ENCODE results near the gene NAT14.
"Not testable (repeated sequence)": the region's sequence is repeated elsewhere in the genome, so short reads cannot be mapped to it uniquely, and the experiment has no call there.

NAT14 gene, protein sequence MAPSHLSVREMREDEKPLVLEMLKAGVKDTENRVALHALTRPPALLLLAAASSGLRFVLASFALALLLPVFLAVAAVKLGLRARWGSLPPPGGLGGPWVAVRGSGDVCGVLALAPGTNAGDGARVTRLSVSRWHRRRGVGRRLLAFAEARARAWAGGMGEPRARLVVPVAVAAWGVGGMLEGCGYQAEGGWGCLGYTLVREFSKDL

DNA sequence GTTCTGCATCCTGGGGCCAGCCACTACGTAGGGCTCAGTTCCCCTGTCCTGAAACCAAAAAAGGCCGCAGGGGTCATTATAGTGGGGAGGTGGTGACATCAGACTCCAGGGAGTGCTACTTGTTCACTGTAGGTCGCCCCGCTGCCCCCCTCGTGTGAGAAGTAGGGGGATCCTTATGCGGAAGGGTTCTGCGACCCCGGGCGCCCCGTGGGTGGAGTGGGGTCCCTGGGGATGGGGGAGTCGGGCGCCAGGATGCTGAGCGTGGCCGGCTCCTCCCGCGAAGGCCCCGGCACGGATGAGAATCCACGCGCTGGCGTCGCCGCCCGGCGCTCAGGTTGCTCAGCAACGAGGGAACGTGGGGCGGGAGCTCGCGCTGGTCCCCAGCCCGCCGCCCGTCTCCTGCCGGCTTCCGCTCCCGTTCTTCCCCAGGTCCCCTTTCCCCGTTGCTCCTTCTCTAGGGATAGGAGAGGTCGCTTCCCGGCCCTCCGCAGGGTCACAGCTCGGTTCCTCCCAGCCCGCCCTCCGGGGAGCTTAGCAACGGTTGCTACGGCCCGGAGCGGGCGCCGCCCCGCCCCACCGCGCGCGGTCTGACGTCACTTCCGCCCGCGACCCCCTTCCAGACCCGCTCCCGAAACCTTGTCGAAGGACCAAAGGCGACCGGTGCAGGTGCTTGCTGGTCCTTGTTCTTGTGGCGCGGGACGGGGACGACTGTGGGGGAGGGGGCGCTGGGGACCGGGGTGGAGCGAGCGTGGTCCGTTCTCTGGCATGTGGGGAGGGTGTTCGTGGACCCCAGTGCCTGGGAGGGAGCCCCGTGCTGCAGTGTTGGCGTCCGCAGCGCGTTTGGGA lies at the start of gene NAT14:
Gene NAT14 (plus strand): TSS at position 596 of the 846 bp plus-strand sequence. CDS start 521 bp downstream, outside the sequence.
- DNase-seq (ENCODE audit: low read depth, low spot score) = peak; percentile 88

DNA sequence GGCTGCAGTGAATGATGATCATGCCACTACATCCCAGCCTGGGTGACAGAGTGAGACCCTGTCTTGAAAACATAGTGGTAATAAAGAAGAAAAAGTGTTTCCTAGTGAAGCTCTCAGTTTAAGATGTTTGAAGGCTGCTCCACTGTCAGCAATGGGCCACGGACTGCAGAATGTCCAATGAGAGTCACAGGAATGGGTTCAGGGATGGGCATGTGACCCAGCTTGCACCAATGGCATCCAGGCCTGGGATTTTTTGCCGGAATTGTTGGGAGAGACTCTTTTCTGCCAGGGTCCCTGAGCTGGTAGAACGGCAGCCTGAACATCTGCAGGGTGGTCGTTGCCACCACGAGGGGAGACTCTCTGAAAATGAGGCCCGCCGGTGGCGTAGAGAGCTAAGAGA lies 48.1 kb upstream of the NAT14 start:
- no peak for DNase-seq (ENCODE audit: low read depth, low spot score)

DNA sequence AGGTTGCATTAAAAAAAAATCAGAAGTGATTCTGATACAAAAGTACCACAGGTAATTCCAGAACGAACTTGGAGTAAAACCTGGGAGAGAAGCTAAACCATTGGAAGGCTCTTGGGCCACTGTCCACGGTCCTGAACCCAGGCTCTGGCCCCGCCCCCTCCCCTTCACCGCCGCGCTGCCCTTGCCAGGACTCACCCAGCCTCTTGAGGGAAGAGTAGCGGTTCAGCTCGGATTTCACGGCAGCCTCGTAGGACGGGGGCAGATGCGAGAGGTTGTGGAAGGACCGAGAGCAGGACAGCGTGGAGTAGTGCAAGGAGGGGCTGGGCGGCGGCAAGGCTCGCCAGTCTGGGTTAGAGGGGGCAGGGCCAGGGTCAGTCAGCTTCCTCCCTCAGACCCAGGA lies 47.6 kb upstream of the NAT14 start:
- DNase-seq (ENCODE audit: low read depth, low spot score) = peak; percentile 87

DNA sequence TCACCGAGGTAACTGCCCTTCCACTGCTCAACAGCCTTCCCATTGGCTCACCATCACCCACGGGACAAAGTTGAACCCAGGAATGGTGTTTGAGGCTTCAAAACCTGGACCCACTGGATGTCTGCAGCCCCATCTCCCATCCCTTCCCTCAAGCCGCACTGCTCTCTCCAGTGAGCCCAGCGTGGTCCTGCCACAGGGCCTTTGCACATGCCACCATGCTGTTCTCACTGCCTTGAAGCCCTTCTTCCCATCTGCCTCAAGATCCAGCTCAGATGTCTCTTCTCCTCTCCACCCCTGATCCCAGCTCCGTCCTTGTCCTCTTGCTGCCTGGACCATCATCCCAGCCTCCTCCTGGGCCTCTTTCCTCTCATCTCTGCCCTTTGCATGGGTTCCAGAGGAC lies 45.9 kb upstream of the NAT14 start:
- DNase-seq (ENCODE audit: low read depth, low spot score) = no peak

DNA sequence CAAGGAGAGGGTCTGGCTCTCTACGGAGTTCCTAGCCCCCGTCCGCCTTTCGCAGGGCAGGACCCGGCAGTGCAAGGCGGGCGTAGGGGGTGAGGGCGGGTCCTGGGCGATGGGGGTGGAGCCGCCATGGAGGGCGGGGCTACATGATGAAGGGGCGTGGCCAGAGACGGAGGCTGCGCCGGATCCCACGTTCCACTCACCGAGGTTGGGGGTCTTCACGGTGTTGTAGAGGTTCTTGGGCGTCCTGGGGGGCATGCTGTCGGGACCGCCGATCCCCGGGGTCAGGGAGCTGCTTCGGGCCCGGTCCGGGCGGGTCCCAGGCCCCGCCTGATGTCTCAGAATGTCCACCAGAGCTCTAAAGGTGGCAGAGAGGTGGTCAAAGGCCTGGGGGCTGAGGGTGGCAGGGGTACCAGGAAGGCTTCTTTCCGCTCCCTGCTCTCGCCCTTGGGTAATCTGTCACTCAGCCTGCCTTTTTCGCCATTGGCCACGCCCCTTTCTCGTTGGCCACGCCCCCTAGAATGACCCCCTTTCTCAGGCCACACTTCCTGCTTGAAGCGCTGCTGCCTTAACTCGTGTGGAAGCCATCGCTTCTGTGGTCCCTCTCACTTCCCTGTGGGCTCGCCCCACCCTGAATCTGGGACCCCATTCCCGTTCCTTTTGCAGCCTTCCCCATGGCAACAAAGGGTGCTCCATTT lies 44.4 kb upstream of the NAT14 start:
- DNase-seq (ENCODE audit: low read depth, low spot score) = no peak

DNA sequence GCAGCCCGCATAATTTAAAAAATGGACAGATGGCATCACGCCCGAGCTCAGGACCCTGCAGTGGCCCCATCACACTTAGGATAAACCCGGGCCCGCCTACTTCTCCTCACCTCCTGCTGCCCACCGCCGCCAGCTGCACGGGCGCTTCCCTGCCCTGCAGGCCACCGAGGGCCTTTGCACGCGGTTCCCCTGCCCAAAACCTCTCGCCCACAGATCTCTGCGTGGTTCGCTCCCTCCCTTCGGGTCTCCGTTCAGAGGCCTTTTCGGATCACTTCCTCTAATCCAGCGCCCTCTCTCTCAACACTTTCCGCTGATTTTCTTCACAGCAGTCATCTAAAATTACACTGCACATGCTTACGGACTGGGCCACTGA lies 43.7 kb upstream of the NAT14 start:
- DNase-seq (ENCODE audit: low read depth, low spot score) = no peak

DNA sequence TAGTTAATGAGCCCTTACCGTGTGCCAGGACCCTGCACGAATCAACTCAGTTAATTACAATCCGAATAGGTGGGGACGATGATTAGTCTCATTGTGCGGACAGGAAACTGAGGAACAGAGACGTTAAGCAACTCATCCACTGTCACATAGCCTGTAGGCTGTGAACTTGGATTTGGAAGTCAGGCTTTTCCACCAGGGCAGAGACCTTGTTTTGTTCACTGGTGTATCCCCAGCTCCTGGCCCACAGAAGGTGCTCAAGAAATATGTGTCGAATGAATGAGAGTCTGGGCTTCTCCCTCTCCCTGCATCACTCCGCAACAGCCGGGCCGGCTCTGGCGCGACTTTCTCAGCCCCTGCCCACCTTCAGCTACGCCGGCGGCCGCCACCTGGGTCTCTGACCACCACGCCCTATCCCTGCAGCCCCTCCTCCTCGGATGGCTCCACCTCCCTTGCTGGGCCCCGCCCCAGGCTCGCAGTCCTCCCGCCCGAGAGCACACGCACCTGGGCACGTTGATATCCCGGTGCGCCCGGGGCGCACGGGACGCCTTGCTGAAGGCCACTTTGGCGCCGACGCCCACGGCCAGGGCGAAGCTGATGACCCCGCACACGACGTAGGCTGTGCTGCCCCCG lies 43.2 kb upstream of the NAT14 start:
- no peak for DNase-seq (ENCODE audit: low read depth, low spot score)

DNA sequence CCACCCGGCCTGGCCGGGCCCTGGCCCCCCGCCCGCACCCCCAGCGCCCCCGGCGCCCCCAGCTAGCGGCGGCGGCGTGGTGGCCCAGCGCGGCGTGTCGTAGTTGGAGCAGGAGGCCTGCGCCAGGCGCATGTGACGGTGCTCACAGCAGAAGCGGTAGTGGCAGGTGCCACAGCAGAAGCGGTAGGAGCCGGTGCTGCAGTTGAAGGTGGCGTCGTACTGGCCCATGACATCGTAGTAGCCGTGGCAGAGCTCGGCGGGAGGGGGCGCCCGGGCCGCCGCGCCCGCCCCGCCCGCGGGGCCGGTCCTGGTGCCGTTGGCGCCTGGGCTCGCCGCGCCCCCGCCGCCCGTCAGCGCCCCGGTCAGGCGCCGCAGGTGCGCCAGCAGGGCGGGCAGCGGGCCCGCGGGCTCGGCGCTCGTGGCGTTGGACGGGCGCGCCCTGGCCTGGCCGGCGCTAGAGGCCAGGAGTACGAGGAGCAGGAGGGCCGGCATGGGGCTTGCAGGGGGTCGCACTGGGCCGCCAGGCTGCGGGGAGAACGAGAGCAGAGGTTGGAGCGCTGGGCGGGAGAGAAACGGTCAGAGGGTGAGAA lies 42.5 kb upstream of the NAT14 start:
- DNase-seq (ENCODE audit: low read depth, low spot score) = no peak

DNA sequence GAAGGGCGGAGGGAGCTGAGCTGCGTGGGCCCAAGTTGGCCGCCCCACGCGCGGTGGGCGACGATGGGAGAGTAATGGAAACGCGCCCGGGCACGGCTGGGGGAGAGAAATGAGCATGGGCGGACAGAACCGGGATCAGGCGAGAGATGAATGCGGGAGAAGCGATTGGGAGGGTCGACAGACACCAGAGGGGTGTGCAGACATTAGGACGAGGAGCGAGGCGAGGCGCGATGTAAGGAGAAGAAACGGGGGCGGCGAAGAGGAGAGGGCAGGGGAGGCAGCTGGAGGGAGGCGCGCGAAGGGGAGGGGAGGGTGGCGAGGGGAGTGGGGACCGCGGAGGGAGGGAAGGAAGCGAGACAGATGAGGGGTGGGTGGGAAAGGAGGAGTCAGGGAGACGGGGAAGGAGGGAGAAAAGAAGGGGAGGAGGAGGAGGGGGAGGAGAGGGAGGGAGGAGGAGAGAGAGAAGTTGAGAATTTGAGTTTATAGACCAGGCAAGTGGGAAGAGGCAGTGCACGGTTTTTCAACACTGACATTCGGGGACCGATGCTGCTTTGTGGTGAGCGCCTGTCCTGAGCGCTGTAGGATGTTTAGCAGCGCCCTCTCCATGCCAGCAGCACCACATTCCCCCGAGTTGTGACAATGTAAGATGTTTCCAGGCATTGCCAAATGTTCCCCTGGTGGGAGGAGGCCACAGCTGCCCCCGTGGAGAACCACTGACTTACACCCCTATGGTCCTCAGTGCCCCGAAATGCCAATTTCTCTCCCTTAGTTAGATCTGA lies 41.8 kb upstream of the NAT14 start, which contains the start of gene SHISA7:
Gene SHISA7 (minus strand): TSS at position 256 of the 779 bp plus-strand sequence. CDS start 437 bp downstream, outside the sequence.
- DNase-seq (ENCODE audit: low read depth, low spot score) = no peak

DNA sequence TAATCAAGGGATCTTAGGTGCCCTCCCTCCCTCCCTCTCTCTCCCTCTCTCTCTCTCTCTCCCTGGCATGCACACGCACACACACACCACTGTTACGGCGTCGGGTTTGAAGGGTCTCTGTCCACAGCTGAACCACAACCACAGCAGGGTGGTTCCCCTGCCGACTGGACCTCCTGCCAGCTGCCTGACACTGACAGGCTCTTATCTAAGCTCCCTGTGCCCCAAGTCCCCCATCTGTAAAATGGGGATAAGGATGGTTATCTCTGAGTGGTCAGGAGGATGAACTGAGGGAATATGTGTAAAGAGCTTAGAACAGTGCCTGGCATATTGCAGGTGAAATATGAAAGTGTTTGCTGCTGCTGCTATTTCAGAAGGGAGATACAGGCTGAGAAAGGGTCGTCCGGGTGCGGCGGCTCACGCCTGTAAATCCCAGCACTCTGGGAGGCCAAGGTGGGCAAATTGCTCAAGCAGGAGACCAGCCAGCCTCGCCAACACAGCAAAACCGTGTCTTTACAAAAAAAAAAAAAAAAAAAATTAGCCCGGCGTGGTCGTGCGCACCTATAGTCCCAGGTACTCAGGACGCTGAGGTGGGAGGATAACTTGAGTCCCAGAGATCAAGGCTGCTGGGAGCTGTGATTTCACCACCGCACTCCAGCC lies 41.0 kb upstream of the NAT14 start:
- no peak for DNase-seq (ENCODE audit: low read depth, low spot score)

DNA sequence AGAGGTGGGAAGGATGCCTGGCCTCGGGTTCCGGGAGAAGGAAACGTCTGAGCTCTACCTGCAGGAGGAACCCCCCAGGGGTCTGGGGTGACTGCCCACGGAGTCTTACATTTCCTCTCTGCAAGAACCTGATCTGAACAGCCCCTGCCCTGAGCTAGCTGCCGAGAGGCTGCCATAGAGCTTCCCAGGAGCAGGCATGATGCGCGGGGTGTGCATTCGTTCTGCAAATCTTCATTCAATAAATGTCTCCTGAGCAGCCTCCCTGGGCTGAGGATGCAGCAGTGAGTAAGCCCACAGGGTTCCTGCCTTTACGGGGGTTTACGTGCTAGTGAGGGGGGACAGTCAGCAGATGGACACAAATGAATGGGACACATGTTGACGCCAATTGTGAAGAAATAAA lies 40.3 kb upstream of the NAT14 start:
- DNase-seq (ENCODE audit: low read depth, low spot score) = no peak

DNA sequence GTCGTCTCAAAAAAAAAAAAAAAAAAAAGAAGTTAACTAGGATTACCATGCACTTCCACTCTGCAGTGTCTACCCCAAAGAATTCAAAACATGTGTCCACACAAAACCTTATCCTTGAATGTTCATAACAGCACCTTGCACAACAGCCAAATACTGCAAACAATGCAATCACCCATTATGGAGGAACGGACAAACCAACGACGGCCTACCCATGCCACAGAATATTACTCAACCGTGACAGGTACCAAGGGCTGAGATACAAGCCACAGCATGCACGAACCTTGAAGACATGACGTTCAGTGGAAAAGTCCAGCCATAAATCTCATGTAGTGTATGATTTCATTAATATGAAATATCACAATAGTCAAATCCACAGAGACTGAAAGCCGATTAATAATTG lies 38.9 kb upstream of the NAT14 start:
- no peak for DNase-seq (ENCODE audit: low read depth, low spot score)

DNA sequence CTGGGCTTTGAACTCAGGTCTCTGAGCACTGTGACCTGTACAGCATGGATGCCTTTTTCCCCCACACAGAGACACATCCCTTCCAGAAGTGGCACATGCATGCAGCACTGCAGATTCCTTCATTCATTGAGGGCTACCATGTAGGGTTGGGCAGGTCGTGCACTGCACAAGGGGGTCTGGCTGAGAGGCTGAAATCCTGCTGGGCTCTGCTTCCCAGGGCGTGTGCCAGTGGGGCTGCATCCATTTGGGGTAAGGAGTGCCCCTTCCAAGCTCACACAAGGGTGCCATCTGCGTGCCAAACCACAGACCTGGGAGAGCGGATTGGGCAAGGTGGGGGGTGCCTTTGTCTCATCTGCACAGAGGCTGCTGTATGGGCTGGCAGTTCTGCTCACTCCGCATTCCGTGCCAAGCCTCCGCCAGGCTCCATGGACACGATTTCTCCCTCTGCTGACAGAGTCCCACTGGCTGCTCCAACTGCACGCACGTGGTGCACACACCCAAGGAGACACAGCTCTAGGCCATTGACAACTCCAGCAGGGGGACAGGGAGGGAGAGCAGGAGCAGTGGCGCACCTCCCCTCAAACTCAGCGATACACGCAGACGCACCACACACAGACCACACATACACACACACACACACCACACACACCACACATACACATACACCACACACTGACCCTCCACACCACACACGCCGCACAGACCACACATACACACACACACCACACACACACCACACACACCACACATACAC lies 37.4 kb upstream of the NAT14 start:
- DNase-seq (ENCODE audit: low read depth, low spot score) = peak; percentile 77

DNA sequence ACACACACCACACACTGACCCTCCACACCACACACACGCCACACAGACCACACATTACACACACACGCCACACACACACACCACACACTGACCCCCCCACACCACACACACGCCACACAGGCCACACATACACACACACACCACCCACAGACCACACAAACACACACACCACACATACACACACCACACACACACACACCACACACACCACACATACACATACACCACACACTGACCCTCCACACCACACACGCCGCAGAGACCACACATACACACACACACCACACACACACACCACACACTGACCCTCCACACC lies 36.9 kb upstream of the NAT14 start:
- DNase-seq (ENCODE audit: low read depth, low spot score) = not testable (repeated sequence)

DNA sequence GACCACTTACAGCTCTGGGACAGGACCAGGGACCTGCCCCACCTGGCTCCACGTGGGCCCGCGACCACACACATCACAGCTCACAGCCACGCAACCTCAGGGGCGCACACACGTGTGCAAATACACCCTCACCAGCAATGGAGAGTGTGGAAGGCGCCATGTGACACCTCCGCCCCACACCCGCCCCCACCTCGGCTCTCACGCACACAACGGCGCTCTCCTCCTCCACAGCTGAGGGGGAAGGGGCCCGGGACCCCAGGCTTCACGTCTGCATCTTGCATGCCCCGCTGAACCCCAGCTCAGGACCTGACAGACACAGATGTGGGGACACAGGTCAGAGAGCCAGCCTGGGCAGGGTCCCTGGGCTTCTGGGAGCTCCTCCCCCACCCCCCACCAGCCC lies 35.5 kb upstream of the NAT14 start:
- DNase-seq (ENCODE audit: low read depth, low spot score) = no peak

DNA sequence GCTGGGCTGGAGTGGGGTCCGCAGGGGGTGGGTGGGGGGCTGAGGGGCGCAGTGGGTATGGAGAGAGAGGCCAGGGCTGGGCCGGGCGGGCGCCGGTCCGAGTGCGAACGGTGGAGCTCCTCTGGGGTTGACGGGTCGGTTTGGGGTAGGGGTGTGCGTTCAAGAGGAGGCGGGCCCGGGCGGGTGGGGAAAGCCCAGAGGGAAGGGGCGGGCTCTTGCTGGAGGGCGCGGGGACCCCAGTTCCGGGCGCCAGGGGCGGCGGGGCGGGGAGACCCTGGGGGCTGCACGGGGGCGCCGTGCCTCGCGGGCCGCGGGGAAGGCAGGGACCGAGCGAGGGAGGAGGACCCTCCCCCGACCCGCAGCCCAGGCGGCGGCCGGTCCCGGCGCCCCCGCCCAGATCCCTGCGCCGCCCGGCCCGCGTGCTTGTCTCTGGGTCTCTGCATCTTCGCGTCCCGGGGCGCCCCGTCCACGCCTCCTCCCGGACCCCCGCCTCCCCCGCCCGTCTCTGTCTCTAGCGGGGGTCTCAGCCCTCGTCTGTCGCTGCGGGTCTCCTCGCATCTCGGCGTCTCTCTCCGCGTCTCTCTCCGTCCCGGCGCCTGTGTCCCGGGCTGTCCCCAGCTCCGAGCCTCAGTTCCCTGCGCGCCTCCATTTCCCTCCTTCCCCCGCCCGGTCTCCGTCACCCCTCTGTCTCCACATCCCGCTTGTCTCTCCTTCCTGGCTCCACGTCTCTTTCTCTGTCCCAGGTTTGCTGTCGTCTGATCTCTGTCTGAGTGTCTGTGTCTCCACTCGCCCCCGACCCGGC lies 33.6 kb upstream of the NAT14 start:
- no peak for DNase-seq (ENCODE audit: low read depth, low spot score)

DNA sequence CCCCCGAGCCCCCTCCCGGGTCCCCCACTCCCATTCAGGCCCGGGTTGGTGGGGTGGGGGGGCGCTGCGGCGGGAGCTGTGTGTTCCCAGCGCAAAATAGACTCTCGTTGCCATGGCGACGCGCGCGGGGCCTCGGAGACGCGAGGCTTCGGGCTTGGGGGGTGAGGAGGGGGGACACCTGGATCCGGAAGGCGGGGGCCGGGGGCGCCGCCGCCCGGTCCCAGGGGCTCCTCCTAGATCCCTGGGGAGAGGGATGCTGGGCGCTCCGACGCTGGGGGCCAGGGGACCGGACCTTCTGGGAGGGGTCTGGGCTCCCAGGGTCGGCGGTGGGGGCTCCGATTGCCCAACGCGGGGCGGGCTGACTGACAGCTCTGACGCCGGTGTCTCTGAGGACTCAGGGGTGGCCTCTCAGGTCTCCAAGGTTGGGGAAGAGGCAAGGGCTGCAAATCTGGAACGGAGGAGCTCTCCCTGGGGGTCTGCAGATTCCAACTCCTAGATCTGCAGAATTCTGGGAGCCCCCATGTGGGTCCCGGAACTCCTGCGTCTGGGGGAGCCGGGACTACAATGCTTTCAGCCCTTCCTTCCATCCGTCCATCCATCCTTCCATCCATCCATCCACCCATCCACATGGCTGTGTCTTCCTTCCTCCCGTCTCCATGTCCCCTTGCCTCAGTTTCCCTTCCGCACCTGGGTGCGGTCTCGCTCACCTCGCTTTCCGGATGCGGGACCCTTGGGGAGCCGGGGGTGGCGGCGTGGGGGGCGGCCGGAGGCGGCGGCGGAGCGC lies 32.8 kb upstream of the NAT14 start:
- no peak for DNase-seq (ENCODE audit: low read depth, low spot score)

DNA sequence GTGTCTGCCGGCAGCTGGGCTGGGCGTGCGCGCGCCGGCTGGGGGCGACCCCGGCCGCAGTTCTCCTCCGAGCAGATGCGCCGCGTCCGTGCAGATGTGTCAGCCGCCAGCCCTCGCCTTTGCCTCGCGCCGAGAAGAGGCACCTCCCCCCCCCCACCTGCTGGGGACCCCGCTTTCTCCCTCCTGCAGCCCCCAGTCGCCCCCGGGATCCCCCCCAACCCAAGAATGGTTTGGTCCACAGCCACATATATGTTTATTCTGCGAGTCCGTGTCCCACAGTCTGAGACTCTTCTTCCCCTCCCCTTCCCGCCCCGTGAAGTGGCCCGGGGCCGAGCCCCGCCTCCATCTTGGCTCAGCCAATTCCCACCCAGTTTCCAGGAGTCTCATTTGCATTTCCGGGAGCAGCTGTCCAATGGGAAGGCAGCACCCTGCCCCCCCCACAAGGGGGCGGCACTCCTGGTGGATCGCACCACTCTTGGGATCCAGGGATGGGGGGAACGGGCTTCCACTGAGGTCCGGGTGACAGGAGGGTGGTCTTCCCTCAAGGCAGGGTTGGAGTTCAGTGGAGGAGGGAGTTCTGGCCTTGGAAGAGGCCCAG lies 32.1 kb upstream of the NAT14 start:
- peak; percentile 82 for DNase-seq (ENCODE audit: low read depth, low spot score)

Measured in astrocyte of the hippocampus (primary cell).